HL-60 (cell line): ENCODE measurements around the gene GOLGA6A.

Source experiments
- DNase-seq, 2 experiments: peaks; one replicate each; pipeline ENCODE4 v3.0.0-alpha.2; 2010 to 2020; ENCODE audit warnings: low read depth in 1 of 2, low spot score in 1 of 2
- H3K27ac ChIP-seq: fragments of 250-450 bp; sonication (Bioruptor Pico); replicated peaks from 2 replicates; pipeline ENCODE4 v1.5.1; 2020; ENCODE audit warnings: mild to moderate bottlenecking, moderate library complexity
- H3K27me3 ChIP-seq: fragments of 250-450 bp; sonication (Bioruptor Pico); 2 replicates; pipeline ENCODE4 v1.5.1; 2021; ENCODE audit warnings: mild to moderate bottlenecking, moderate library complexity; ENCODE audit not compliant: insufficient read depth, poor library complexity, severe bottlenecking
- H3K4me3 ChIP-seq: replicated peaks from 2 replicates; pipeline ENCODE4 v1.5.1; 2011; ENCODE audit warnings: mild to moderate bottlenecking, control low read depth, low read length; ENCODE audit not compliant: insufficient read depth
- GABPA ChIP-seq: IDR thresholded peaks from 2 replicates; pipeline ENCODE4 v1.6.1; 2012; ENCODE audit warnings: low read depth
- POLR2AphosphoS5 ChIP-seq: IDR thresholded peaks from 2 replicates; pipeline ENCODE4 v1.6.1; 2012; ENCODE audit warnings: low read depth
- SPI1 ChIP-seq: IDR thresholded peaks from 2 replicates; pipeline ENCODE4 v1.6.1; 2012; ENCODE audit warnings: low read depth, mild to moderate bottlenecking, borderline replicate concordance
- TF ChIP-seq, protein P1 (sequence below): IDR thresholded peaks from one replicate; pipeline ENCODE4 v1.5.1; 2011; ENCODE audit warnings: low read length, control low read depth, inconsistent platforms; ENCODE audit not compliant: insufficient read depth
- TF ChIP-seq, protein P2 (sequence below): IDR thresholded peaks from 2 replicates; pipeline ENCODE4 v1.6.1; 2012; ENCODE audit warnings: low read depth; ENCODE audit not compliant: insufficient replicate concordance

The GOLGA6A gene

DNA sequence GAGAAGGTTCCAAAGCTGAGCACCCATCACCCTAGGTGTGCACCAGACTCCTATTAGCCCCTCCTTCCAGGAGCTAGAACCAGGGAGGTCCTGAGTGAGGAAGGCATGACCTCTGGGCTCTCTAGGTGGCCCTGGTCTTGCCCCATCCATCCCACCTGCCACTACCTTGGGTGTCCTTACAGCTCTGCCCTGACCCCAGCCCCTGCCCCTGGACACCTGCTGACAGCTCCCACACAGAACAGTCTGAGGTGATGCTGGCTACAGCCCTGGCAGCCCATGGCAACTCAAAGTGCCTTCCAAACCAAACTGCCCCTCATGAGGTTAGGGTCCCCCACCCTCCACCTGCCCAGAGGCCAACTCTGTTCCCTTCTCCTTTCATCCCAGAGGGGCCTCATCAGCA, 37.2 kb downstream of the GOLGA6A start:
- Histone ChIP-seq H3K27ac (no peak overlapping the region), H3K27me3 (no peaks in the 10 kb centered on the region), H3K4me3 (no peak overlapping the region)
- no peak for DNase-seq
- no peak for TF ChIP-seq GABPA

DNA sequence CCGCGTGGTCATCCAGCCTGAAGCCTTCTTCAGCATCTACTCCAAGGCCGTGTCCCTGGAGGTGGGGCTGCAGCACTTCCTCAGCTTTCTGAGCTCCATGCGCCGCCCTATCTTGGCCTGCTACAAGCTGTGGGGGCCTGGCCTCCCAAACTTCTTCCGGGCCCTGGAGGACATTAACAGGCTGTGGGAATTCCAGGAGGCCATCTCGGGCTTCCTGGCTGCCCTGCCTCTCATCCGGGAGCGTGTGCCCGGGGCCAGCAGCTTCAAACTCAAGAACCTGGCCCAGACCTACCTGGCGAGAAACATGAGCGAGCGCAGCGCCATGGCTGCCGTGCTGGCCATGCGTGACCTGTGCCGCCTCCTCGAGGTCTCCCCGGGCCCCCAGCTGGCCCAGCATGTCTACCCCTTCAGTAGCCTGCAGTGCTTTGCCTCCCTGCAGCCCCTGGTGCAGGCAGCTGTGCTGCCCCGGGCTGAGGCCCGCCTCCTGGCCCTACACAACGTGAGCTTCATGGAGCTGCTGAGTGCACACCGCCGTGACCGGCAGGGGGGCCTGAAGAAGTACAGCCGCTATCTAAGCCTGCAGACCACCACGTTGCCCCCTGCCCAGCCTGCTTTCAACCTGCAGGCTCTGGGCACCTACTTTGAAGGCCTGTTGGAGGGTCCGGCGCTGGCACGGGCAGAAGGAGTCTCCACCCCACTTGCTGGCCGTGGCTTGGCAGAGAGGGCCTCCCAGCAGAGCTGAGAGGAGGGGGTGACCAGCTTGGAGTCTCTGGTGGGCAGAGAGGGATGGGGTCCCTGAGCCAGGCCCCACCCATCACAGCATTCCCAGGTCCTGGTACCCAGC, 37.9 kb downstream of the GOLGA6A start:
- no peak for DNase-seq

DNA sequence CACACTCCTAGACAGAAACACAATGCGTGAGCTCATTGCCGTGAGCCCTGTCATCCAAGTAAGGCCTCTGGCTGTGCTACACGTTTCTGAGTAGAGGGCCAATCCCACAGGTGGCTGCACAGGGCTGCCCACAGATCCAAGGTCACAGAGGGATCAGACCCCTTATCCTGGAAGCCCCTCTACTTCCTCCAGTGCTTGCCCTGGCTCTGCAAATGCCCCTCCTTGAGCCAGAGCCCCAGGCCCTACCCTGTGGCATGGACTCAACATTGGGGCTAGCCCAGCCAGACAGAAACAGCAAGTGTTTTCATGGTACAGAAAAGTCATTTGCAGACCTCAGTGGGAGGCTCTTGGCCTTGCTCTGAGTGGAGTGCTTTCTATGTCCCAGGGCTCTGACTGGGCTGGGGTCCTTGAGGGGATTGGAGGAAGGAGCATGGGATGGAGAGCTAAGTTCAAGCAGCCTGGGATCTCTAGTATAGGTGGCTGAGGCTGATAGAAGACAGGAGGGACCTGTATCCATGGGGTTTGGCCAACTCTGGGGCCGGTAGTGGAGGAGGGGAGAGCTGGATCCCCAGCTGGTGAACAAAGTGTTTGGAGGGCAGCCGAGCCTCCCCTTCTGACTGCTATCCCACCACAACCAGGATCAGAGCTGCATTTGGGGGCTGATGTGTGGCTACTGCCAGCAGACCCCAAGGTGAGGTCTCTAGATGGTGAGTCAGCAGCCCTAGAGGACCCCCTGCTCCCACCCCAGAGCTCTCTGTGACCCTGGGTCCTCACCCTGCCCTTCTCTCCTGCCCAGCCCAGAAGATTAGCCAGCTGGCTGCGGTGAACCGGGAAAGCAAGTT, 38.7 kb downstream of the GOLGA6A start:
- Histone ChIP-seq H3K27me3 (no peaks in the 10 kb centered on the region), H3K4me3 (no peak overlapping the region), H3K27ac (no peak overlapping the region)
- DNase-seq = no peak
- TF ChIP-seq, protein P1, sequence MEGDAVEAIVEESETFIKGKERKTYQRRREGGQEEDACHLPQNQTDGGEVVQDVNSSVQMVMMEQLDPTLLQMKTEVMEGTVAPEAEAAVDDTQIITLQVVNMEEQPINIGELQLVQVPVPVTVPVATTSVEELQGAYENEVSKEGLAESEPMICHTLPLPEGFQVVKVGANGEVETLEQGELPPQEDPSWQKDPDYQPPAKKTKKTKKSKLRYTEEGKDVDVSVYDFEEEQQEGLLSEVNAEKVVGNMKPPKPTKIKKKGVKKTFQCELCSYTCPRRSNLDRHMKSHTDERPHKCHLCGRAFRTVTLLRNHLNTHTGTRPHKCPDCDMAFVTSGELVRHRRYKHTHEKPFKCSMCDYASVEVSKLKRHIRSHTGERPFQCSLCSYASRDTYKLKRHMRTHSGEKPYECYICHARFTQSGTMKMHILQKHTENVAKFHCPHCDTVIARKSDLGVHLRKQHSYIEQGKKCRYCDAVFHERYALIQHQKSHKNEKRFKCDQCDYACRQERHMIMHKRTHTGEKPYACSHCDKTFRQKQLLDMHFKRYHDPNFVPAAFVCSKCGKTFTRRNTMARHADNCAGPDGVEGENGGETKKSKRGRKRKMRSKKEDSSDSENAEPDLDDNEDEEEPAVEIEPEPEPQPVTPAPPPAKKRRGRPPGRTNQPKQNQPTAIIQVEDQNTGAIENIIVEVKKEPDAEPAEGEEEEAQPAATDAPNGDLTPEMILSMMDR = no peak
- TF ChIP-seq POLR2AphosphoS5 (no peak), GABPA (no peak), SPI1 (no peak)
- TF ChIP-seq, protein P2, sequence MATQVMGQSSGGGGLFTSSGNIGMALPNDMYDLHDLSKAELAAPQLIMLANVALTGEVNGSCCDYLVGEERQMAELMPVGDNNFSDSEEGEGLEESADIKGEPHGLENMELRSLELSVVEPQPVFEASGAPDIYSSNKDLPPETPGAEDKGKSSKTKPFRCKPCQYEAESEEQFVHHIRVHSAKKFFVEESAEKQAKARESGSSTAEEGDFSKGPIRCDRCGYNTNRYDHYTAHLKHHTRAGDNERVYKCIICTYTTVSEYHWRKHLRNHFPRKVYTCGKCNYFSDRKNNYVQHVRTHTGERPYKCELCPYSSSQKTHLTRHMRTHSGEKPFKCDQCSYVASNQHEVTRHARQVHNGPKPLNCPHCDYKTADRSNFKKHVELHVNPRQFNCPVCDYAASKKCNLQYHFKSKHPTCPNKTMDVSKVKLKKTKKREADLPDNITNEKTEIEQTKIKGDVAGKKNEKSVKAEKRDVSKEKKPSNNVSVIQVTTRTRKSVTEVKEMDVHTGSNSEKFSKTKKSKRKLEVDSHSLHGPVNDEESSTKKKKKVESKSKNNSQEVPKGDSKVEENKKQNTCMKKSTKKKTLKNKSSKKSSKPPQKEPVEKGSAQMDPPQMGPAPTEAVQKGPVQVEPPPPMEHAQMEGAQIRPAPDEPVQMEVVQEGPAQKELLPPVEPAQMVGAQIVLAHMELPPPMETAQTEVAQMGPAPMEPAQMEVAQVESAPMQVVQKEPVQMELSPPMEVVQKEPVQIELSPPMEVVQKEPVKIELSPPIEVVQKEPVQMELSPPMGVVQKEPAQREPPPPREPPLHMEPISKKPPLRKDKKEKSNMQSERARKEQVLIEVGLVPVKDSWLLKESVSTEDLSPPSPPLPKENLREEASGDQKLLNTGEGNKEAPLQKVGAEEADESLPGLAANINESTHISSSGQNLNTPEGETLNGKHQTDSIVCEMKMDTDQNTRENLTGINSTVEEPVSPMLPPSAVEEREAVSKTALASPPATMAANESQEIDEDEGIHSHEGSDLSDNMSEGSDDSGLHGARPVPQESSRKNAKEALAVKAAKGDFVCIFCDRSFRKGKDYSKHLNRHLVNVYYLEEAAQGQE = no peak

More for the DNA sequence above, 37.9 kb downstream of the GOLGA6A start:
- H3K27me3 ChIP-seq = no peaks in the 10 kb centered on the region
- no peak overlapping the region for H3K27ac ChIP-seq
- TF ChIP-seq, protein P1 = no peak
- TF ChIP-seq SPI1 = no peak
- TF ChIP-seq, protein P2 = no peak
- no peak for TF ChIP-seq POLR2AphosphoS5
- TF ChIP-seq GABPA = no peak
- no peak overlapping the region for H3K4me3 ChIP-seq
